ENCODE data around the gene TBXAS1. TPM values are rescaled to one million over a fixed set of nuclear protein-coding genes. Genes with fewer than 3 reads are reported as not detected.

The TBXAS1 gene
- total RNA-seq, 2 donors from 2014 or later = 12.0 to 17.0 TPM

- DNase-seq = no peak
- no peaks in the 10 kb centered on the region for H3K4me1 ChIP-seq
- no peak overlapping the region for H3K9ac ChIP-seq (ENCODE audit: low read depth in 2 of 2, low read length in 2 of 2)
- H3K27me3 ChIP-seq = no peaks in the 10 kb centered on the region
- intact Hi-C loops (cut with DNase I) = no loop called here
- no peaks in the 10 kb centered on the region for H3K36me3 ChIP-seq
- TF ChIP-seq CTCF (IDR thresholded peaks at IDR 0.05) = no peak
- no peak overlapping the region for H3K27ac ChIP-seq
- H3K4me3 ChIP-seq = no peak overlapping the region
- no peaks in the 10 kb centered on the region for H3K9me3 ChIP-seq
Measured at GRCh38 chr7:140019606-140020005, 190.5 kb downstream of the TBXAS1 start.

GRCh38 chr7:140021603-140022002 lies 192.5 kb downstream of the TBXAS1 start:
- Histone ChIP-seq H3K36me3 (no peaks in the 10 kb centered on the region), H3K27ac (no peak overlapping the region), H3K4me3 (no peak overlapping the region), H3K27me3 (no peaks in the 10 kb centered on the region), H3K4me1 (no peaks in the 10 kb centered on the region), H3K9me3 (no peaks in the 10 kb centered on the region), H3K9ac (ENCODE audit: low read depth in 2 of 2, low read length in 2 of 2) (no peak overlapping the region)
- intact Hi-C loops (cut with DNase I) = no loop called here
- DNase-seq = no peak
- TF ChIP-seq CTCF (IDR thresholded peaks at IDR 0.05) = no peak

GRCh38 chr7:140022582-140023211 lies 193.6 kb downstream of the TBXAS1 start:
- Histone ChIP-seq H3K9me3 (no peaks in the 10 kb centered on the region), H3K4me1 (no peaks in the 10 kb centered on the region), H3K9ac (ENCODE audit: low read depth in 2 of 2, low read length in 2 of 2) (no peak overlapping the region), H3K27ac (no peak overlapping the region), H3K27me3 (no peaks in the 10 kb centered on the region), H3K4me3 (no peak overlapping the region), H3K36me3 (no peaks in the 10 kb centered on the region)
- DNase-seq = no peak
- intact Hi-C loops (cut with DNase I) = no loop called here
- no peak for TF ChIP-seq CTCF (IDR thresholded peaks at IDR 0.05)

- TF ChIP-seq CTCF (IDR thresholded peaks at IDR 0.05) = no peak
- no peak overlapping the region for H3K4me3 ChIP-seq
- intact Hi-C loops (cut with DNase I) = no loop called here
- H3K27ac ChIP-seq = no peak overlapping the region
- no peak overlapping the region for H3K9ac ChIP-seq (ENCODE audit: low read depth in 2 of 2, low read length in 2 of 2)
- no peak for DNase-seq
- H3K9me3 ChIP-seq = no peaks in the 10 kb centered on the region
- H3K36me3 ChIP-seq = no peaks in the 10 kb centered on the region
- no peaks in the 10 kb centered on the region for H3K27me3 ChIP-seq
- no peaks in the 10 kb centered on the region for H3K4me1 ChIP-seq
Measured at GRCh38 chr7:140023728-140024127, 194.7 kb downstream of the TBXAS1 start.

- intact Hi-C loops (cut with DNase I) = no loop called here
- Histone ChIP-seq H3K27ac (no peak overlapping the region), H3K9ac (ENCODE audit: low read depth in 2 of 2, low read length in 2 of 2) (no peak overlapping the region), H3K4me1 (no peaks in the 10 kb centered on the region), H3K9me3 (no peaks in the 10 kb centered on the region), H3K27me3 (no peaks in the 10 kb centered on the region), H3K36me3 (no peaks in the 10 kb centered on the region), H3K4me3 (no peak overlapping the region)
- no peak for TF ChIP-seq CTCF (IDR thresholded peaks at IDR 0.05)
- no peak for DNase-seq
Measured at GRCh38 chr7:140024585-140024984, 195.5 kb downstream of the TBXAS1 start.
